ENCODE data around the gene FBXO27.

Gene FBXO27

DNA sequence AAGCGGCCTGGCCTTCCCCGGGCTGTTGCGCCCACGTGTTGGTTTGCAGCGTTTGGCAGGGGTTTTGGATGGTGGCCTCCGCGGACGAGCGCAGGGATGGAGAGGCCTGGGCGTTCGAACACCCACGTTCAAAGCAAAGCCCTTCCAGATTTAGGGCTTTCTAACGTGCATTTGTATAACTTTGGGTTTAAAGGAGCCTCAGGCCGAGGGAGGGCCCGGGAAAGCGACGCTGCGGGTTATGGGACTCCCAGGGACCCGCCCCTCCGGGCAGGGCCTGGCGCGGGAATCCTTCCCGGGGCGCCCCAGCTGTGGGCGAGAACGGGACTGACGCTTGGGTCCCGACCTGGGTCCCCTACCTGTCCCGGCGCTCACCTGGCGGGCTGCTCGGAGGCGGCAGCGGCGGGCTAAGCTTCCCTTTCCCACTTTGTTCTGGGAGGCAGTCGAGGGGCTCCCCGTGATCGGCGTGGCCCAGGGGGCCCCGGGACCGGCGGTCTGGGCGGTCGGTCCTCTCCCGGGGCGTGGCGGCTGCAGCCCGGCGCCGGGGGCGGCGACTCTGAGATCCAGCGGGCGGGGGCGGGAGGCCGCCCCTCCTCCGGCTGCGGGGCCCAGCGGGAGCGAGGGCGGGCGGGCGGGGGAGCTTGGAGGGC is 57.0 kb downstream of the FBXO27 start, which contains the start of gene FBXO17:
Gene FBXO17, minus strand, starts transcription at position 529 of the 647 bp plus-strand sequence. CDS start 25,423 bp downstream, outside the sequence.
- peak within 1 kb of the TSS; percentile 88 for H3K27ac ChIP-seq
- ChIA-PET CTCF (interaction anchor here (0.6 to 1.6 kb wide), 5 partner anchors 13 to 147 kb away, joined by 3 to 5 read pairs (median 3); no protein-coding TSS in a partner anchor), POLR2A (ENCODE audit: low non-redundant PET) (no interaction called here)
- no peak for TF ChIP-seq CTCF (conservative IDR thresholded peaks at IDR 0.05; ENCODE audit: low read depth)
- DNase-seq (ENCODE audit: low spot score), result peak; percentile 42

GRCh38 chr19:38974624-38975213 is 57.6 kb downstream of the FBXO27 start:
- peak overlapping the region; percentile 88 for H3K27ac ChIP-seq
- ChIA-PET POLR2A (ENCODE audit: low non-redundant PET) (no interaction called here), CTCF (interaction anchor here (0.7 to 1.6 kb wide), 4 partner anchors 13 to 148 kb away, joined by 3 to 5 read pairs (median 4); no protein-coding TSS in a partner anchor)
- TF ChIP-seq CTCF (conservative IDR thresholded peaks at IDR 0.05; ENCODE audit: low read depth), result no peak
- DNase-seq (ENCODE audit: low spot score), result no peak

All from RWPE1 (cell line).